Measurements from ENCODE around the gene MTERF4. TPM values are rescaled to one million over a fixed set of nuclear protein-coding genes. Genes with fewer than 3 reads are reported as not detected.

Gene MTERF4
- total and polyA plus RNA-seq, 8 donors = 14.0 to 36.8 (median 16.8) TPM

- H3K27me3 ChIP-seq = no peaks in the 10 kb centered on the region
- H3K9me3 ChIP-seq = no peaks in the 10 kb centered on the region
- peaks cover 0 to 17% (median 0%) of the 10 kb centered on the region in 3 donors for H3K36me3 ChIP-seq
- WGBS, 2 donors = 60 to 68% methylated on average over 24 to 25 of the region's 25 CpGs
- no peak overlapping the region for H3K27ac ChIP-seq
- no peak for TF ChIP-seq CTCF (IDR thresholded peaks at IDR 0.05)
- DNase-seq (peak in 1 of 6 donors; percentile 67), ATAC-seq (no peak), FAIRE-seq (no peak)
- no peak overlapping the region for H3K4me3 ChIP-seq
- intact Hi-C loops (cut with DNase I) = no loop called here
- H3K4me1 ChIP-seq = no peaks in the 10 kb centered on the region
Measured at GRCh38 chr2:241073166-241074064, 28.7 kb downstream of the MTERF4 start.

- Histone ChIP-seq H3K9me3 (no peaks in the 10 kb centered on the region), H3K27ac (no peak overlapping the region), H3K27me3 (no peaks in the 10 kb centered on the region), H3K36me3 (peaks cover 0 to 17% (median 0%) of the 10 kb centered on the region in 3 donors), H3K4me1 (no peaks in the 10 kb centered on the region), H3K4me3 (no peak overlapping the region)
- no peak for TF ChIP-seq CTCF (IDR thresholded peaks at IDR 0.05)
- DNase-seq (peak in 1 of 6 donors; percentile 37), FAIRE-seq (no peak), ATAC-seq (no peak)
- intact Hi-C loops (cut with DNase I) = no loop called here
- 66 to 68% methylated on average over 14 of the region's 14 CpGs for WGBS, 2 donors
Measured at GRCh38 chr2:241072553-241073165, 29.4 kb downstream of the MTERF4 start.

- no peak for TF ChIP-seq CTCF (IDR thresholded peaks at IDR 0.05)
- no peaks in the 10 kb centered on the region for H3K4me1 ChIP-seq
- DNase-seq (peak in 1 of 6 donors; percentile 33), ATAC-seq (no peak), FAIRE-seq (no peak)
- H3K9me3 ChIP-seq = no peaks in the 10 kb centered on the region
- intact Hi-C loops (cut with DNase I) = no loop called here
- H3K27me3 ChIP-seq = no peaks in the 10 kb centered on the region
- H3K4me3 ChIP-seq = no peak overlapping the region
- no peak overlapping the region for H3K27ac ChIP-seq
- WGBS, 2 donors = 69 to 79% methylated on average over 9 of the region's 9 CpGs
- peaks cover 0 to 17% (median 0%) of the 10 kb centered on the region in 3 donors for H3K36me3 ChIP-seq
Measured at GRCh38 chr2:241072151-241072550, 29.9 kb downstream of the MTERF4 start.

GRCh38 chr2:241071677-241072111 is 30.4 kb downstream of the MTERF4 start:
- TF ChIP-seq CTCF (IDR thresholded peaks at IDR 0.05) = no peak
- FAIRE-seq (no peak), DNase-seq (peak in 1 of 6 donors; percentile 55), ATAC-seq (no peak)
- H3K9me3 ChIP-seq = no peaks in the 10 kb centered on the region
- intact Hi-C loops (cut with DNase I) = no loop called here
- no peak overlapping the region for H3K27ac ChIP-seq
- H3K27me3 ChIP-seq = no peaks in the 10 kb centered on the region
- peaks cover 0 to 17% (median 0%) of the 10 kb centered on the region in 3 donors for H3K36me3 ChIP-seq
- 79 to 84% methylated on average over 20 to 25 of the region's 25 CpGs for WGBS, 2 donors
- no peak overlapping the region for H3K4me3 ChIP-seq
- no peaks in the 10 kb centered on the region for H3K4me1 ChIP-seq

Data from pancreas (tissue), 10 donors.